ENCODE measurements around the gene HSPD1.
A peak's percentile ranks its signal among the peaks of the same experiment; 100 is the strongest.

DNA sequence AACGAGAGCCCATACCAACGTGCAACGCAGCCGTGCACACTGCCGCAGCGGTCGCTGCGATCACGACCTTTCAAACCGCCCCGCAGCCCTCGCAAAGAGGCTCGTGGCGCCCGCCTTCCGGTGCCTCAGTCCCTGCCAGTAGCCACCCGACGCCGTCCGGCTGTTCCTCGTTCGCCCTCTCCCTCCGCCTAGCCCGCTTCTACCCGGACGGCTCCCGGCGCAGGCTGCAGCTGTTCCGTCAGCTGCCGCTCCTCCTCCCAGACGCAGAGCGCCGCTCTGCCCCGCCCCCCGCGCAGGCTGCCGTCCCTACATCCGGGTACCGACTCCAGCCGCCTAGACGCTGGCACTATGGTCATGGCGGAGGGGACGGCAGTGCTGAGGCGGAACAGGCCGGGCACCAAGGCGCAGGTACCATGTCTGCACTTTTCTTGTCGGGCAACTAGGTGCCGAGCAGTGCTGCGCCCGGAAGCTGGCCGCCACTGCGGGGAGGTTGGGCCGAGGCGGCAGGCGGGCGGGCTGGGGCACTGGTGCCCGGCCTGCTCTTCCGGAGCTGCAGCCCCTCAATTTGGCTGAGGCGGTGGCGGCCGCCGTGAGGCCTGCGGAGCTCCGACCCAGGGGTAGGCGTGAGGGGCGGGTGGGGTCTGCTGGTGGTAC is 16.2 kb upstream of the HSPD1 start, which contains the start of gene MOB4:
- TF ChIP-seq ZNF561 (tag by site-specific recombination; IDR thresholded peaks at IDR 0.05; ENCODE audit: borderline replicate concordance) (peak; percentile 90), ZEB2 (tag by site-specific recombination; IDR thresholded peaks at IDR 0.05) (peak; percentile 94; the same call in 1 of the 2 replicates), ZBTB7A (tag by site-specific recombination; IDR thresholded peaks at IDR 0.05; ENCODE audit: low read depth) (no peak), TCF7L2 (IDR thresholded peaks at IDR 0.05; ENCODE audit: borderline replicate concordance, low read depth, low read length) (no peak; the same call in 1 of the 2 replicates), SP2 (tag by site-specific recombination; IDR thresholded peaks at IDR 0.05) (peak; percentile 90), ZNF184 (tag by site-specific recombination; IDR thresholded peaks at IDR 0.05) (no peak)
- TF ChIP-seq, protein P1, sequence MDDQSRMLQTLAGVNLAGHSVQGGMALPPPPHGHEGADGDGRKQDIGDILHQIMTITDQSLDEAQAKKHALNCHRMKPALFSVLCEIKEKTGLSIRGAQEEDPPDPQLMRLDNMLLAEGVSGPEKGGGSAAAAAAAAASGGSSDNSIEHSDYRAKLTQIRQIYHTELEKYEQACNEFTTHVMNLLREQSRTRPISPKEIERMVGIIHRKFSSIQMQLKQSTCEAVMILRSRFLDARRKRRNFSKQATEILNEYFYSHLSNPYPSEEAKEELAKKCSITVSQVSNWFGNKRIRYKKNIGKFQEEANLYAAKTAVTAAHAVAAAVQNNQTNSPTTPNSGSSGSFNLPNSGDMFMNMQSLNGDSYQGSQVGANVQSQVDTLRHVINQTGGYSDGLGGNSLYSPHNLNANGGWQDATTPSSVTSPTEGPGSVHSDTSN (CRISPR knock-in tag; IDR thresholded peaks at IDR 0.05), result peak; percentile 82
- TF ChIP-seq, protein P2, sequence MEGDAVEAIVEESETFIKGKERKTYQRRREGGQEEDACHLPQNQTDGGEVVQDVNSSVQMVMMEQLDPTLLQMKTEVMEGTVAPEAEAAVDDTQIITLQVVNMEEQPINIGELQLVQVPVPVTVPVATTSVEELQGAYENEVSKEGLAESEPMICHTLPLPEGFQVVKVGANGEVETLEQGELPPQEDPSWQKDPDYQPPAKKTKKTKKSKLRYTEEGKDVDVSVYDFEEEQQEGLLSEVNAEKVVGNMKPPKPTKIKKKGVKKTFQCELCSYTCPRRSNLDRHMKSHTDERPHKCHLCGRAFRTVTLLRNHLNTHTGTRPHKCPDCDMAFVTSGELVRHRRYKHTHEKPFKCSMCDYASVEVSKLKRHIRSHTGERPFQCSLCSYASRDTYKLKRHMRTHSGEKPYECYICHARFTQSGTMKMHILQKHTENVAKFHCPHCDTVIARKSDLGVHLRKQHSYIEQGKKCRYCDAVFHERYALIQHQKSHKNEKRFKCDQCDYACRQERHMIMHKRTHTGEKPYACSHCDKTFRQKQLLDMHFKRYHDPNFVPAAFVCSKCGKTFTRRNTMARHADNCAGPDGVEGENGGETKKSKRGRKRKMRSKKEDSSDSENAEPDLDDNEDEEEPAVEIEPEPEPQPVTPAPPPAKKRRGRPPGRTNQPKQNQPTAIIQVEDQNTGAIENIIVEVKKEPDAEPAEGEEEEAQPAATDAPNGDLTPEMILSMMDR (tag by site-specific recombination; IDR thresholded peaks at IDR 0.05), result peak; percentile 72
- TF ChIP-seq, protein P3, sequence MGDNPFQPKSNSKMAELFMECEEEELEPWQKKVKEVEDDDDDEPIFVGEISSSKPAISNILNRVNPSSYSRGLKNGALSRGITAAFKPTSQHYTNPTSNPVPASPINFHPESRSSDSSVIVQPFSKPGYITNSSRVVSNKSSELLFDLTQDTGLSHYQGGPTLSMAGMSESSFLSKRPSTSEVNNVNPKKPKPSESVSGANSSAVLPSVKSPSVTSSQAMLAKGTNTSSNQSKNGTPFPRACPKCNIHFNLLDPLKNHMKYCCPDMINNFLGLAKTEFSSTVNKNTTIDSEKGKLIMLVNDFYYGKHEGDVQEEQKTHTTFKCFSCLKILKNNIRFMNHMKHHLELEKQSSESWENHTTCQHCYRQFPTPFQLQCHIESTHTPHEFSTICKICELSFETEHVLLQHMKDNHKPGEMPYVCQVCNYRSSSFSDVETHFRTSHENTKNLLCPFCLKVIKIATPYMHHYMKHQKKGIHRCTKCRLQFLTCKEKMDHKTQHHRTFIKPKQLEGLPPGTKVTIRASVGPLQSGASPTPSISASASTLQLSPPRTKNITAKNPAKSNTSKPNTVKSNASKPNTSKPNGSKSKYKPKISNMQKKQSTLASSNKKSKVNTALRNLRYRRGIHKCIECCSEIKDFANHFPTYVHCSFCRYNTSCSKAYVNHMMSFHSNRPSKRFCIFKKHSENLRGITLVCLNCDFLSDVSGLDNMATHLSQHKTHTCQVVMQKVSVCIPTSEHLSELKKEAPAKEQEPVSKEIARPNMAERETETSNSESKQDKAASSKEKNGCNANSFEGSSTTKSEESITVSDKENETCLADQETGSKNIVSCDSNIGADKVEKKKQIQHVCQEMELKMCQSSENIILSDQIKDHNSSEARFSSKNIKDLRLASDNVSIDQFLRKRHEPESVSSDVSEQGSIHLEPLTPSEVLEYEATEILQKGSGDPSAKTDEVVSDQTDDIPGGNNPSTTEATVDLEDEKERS (tag by site-specific recombination; IDR thresholded peaks at IDR 0.05), result no peak
- TF ChIP-seq, protein P4, sequence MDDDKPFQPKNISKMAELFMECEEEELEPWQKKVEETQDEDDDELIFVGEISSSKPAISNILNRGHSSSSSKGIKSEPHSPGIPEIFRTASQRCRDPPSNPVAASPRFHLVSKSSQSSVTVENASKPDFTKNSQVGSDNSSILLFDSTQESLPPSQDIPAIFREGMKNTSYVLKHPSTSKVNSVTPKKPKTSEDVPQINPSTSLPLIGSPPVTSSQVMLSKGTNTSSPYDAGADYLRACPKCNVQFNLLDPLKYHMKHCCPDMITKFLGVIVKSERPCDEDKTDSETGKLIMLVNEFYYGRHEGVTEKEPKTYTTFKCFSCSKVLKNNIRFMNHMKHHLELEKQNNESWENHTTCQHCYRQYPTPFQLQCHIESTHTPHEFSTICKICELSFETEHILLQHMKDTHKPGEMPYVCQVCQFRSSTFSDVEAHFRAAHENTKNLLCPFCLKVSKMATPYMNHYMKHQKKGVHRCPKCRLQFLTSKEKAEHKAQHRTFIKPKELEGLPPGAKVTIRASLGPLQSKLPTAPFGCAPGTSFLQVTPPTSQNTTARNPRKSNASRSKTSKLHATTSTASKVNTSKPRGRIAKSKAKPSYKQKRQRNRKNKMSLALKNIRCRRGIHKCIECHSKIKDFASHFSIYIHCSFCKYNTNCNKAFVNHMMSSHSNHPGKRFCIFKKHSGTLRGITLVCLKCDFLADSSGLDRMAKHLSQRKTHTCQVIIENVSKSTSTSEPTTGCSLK (tag by site-specific recombination; IDR thresholded peaks at IDR 0.05), result no peak
- TF ChIP-seq, protein P5, sequence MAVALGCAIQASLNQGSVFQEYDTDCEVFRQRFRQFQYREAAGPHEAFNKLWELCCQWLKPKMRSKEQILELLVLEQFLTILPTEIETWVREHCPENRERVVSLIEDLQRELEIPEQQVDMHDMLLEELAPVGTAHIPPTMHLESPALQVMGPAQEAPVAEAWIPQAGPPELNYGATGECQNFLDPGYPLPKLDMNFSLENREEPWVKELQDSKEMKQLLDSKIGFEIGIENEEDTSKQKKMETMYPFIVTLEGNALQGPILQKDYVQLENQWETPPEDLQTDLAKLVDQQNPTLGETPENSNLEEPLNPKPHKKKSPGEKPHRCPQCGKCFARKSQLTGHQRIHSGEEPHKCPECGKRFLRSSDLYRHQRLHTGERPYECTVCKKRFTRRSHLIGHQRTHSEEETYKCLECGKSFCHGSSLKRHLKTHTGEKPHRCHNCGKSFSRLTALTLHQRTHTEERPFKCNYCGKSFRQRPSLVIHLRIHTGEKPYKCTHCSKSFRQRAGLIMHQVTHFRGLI (tag by site-specific recombination; IDR thresholded peaks at IDR 0.05), result no peak
- TF ChIP-seq, protein P6, sequence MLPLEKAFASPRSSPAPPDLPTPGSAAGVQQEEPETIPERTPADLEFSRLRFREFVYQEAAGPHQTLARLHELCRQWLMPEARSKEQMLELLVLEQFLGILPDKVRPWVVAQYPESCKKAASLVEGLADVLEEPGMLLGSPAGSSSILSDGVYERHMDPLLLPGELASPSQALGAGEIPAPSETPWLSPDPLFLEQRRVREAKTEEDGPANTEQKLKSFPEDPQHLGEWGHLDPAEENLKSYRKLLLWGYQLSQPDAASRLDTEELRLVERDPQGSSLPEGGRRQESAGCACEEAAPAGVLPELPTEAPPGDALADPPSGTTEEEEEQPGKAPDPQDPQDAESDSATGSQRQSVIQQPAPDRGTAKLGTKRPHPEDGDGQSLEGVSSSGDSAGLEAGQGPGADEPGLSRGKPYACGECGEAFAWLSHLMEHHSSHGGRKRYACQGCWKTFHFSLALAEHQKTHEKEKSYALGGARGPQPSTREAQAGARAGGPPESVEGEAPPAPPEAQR (tag by site-specific recombination; IDR thresholded peaks at IDR 0.05), result 0 out of 2 replicates have a peak, but pooled peaks have one; percentile 40
- TF ChIP-seq, protein P7, sequence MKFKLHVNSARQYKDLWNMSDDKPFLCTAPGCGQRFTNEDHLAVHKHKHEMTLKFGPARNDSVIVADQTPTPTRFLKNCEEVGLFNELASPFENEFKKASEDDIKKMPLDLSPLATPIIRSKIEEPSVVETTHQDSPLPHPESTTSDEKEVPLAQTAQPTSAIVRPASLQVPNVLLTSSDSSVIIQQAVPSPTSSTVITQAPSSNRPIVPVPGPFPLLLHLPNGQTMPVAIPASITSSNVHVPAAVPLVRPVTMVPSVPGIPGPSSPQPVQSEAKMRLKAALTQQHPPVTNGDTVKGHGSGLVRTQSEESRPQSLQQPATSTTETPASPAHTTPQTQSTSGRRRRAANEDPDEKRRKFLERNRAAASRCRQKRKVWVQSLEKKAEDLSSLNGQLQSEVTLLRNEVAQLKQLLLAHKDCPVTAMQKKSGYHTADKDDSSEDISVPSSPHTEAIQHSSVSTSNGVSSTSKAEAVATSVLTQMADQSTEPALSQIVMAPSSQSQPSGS (tag by site-specific recombination; IDR thresholded peaks at IDR 0.05; ENCODE audit: low read depth), result no peak
- TF ChIP-seq, protein P8, sequence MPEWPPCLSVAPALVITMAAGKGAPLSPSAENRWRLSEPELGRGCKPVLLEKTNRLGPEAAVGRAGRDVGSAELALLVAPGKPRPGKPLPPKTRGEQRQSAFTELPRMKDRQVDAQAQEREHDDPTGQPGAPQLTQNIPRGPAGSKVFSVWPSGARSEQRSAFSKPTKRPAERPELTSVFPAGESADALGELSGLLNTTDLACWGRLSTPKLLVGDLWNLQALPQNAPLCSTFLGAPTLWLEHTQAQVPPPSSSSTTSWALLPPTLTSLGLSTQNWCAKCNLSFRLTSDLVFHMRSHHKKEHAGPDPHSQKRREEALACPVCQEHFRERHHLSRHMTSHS (tag by site-specific recombination; IDR thresholded peaks at IDR 0.05), result no peak
